PC-3 (cell line): ENCODE data around the gene B4GALNT4. TPM values are rescaled to one million over a fixed set of nuclear protein-coding genes. Genes with fewer than 3 reads are reported as not detected.

Experiments used
- ATAC-seq: fragments of 200-7000 bp; cut with Tn5 transposase; 2 replicates; pipeline ENCODE4 v1.9.1; 2020; ENCODE audit warnings: mild to moderate bottlenecking, moderate library complexity
- BruUV-seq: library from RNA; stranded (reverse); fragments of 400-500 nt; replicated peaks from 2 replicates; lab custom pipeline; 2021; lab: Mats Ljungman, UMichigan
- CTCF ChIA-PET: fragments of 300-600 bp; sonication (Branson Sonifier 250); formaldehyde crosslinking; loops from one replicate; lab custom pipeline; 2022; ENCODE audit warnings: antibody characterized with exemption; lab: Charles Lee
- POLR2A ChIA-PET: fragments of 300-600 bp; sonication (Branson Sonifier 250); formaldehyde crosslinking; loops from one replicate; lab custom pipeline; 2022; ENCODE audit warnings: antibody characterized with exemption; ENCODE audit not compliant: unreplicated experiment; lab: Charles Lee
- DNase-seq: peaks from one replicate; pipeline ENCODE4 v3.0.0-alpha.2; 2015
- H2AFZ ChIP-seq: fragments of 300-600 bp; sonication (generic); 2 replicates; pipeline ENCODE4 v1.6.0; 2016; ENCODE audit warnings: antibody characterized with exemption, low read length
- H3F3A ChIP-seq: fragments of 300-600 bp; sonication (generic); one replicate; pipeline ENCODE4 v1.6.0; 2017; ENCODE audit warnings: antibody characterized with exemption, low read length, control low read depth, mild to moderate bottlenecking; ENCODE audit not compliant: unreplicated experiment
- H3K27ac ChIP-seq: fragments of 300-600 bp; sonication (generic); 2 replicates; pipeline ENCODE4 v1.5.1; 2016; ENCODE audit warnings: mild to moderate bottlenecking, low read length
- H3K27me3 ChIP-seq: fragments of 300-600 bp; sonication (generic); 2 replicates; pipeline ENCODE4 v1.6.1; 2016; ENCODE audit warnings: low read length, mixed read lengths
- H3K36me3 ChIP-seq: fragments of 300-600 bp; sonication (generic); 2 replicates; pipeline ENCODE4 v1.6.1; 2016; ENCODE audit warnings: low read depth, mixed run types, low read length, mixed read lengths
- H3K4me1 ChIP-seq: fragments of 300-600 bp; sonication (generic); 2 replicates; pipeline ENCODE4 v1.5.1; 2016; ENCODE audit warnings: low read length; ENCODE audit not compliant: insufficient read depth
- H3K4me2 ChIP-seq: fragments of 300-600 bp; sonication (generic); 2 replicates; pipeline ENCODE4 v1.6.0; 2016; ENCODE audit warnings: low read length
- H3K4me3 ChIP-seq: fragments of 300-600 bp; sonication (generic); 2 replicates; pipeline ENCODE4 v1.5.1; 2016; ENCODE audit warnings: mild to moderate bottlenecking, low read length, mixed read lengths
- H3K79me2 ChIP-seq: fragments of 300-600 bp; sonication (generic); 2 replicates; pipeline ENCODE4 v1.6.1; 2017; ENCODE audit warnings: low read length, mixed read lengths
- H3K9ac ChIP-seq: fragments of 300-600 bp; sonication (generic); 2 replicates; pipeline ENCODE4 v1.6.0; 2016; ENCODE audit warnings: mild to moderate bottlenecking, low read length
- H3K9me2 ChIP-seq: fragments of 300-600 bp; sonication (generic); replicated peaks from 2 replicates; pipeline ENCODE4 v1.6.1; 2016; ENCODE audit warnings: mixed run types, low read length, mixed read lengths
- H3K9me3 ChIP-seq: fragments of 300-600 bp; sonication (generic); 2 replicates; pipeline ENCODE4 v1.6.1; 2016; ENCODE audit warnings: low read length, mixed read lengths
- H4K20me1 ChIP-seq: fragments of 300-600 bp; sonication (generic); 2 replicates; pipeline ENCODE4 v1.6.1; 2016; ENCODE audit warnings: low read length, mixed read lengths
- EZH2 ChIP-seq: fragments of 300-600 bp; sonication (generic); IDR thresholded peaks from one replicate; pipeline ENCODE4 v1.6.1; 2017; ENCODE audit warnings: antibody characterized with exemption, mild to moderate bottlenecking, low read length; ENCODE audit not compliant: unreplicated experiment
- EZH2phosphoT487 ChIP-seq: fragments of 300-600 bp; sonication (generic); IDR thresholded peaks from 2 replicates; pipeline ENCODE4 v1.6.1; 2018; ENCODE audit warnings: mild to moderate bottlenecking, antibody characterized with exemption, low read length, borderline replicate concordance
- intact Hi-C: fragments of 100-400 bp; cut with micrococcal nuclease; formaldehyde crosslinking; loops from 2 replicates; pipeline ENCODE4 v1.9.0; 2023
- total RNA-seq: library from RNA; depleted of rRNA; stranded (reverse); fragments of >200 nt; gene quantifications from 2 replicates; pipeline ENCODE4 v1.2.3, GENCODE V29; 2014
- TF ChIP-seq, protein P1 (sequence below): fragments of 300-600 bp; sonication (generic); conservative IDR thresholded peaks from 2 replicates; pipeline ENCODE4 v1.5.1; 2017; ENCODE audit warnings: antibody characterized with exemption, low read depth, mild to moderate bottlenecking, low read length

B4GALNT4 gene
- total RNA-seq, 1 experiment from 2014 or later = 52.9 TPM

DNA sequence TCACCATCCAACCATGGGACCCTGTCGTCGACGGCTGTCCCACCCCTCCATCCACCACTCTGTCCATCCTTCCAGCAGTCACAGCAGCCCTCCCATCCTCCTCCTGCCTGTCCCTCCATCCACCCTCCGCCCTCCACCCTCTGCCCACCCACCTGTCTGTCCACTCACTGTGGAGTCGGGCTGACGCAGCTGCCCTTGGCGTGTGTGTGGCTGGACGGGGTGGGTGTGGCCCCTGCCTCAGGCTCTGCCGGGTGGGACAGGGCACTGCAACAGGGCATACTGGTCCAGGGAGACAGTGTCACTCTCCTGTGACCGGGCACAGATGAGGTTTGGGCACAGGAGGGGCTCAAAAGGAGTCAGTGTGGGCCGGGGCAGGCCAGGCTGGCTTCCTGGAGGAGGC is 26.6 kb downstream of the B4GALNT4 start:
- Histone ChIP-seq H3K9me2 (no peaks in the 10 kb centered on the region), H3K4me3 (peak overlapping the region; percentile 90), H3F3A (no peaks in the 10 kb centered on the region), H3K27ac (no peak overlapping the region), H3K4me2 (peak overlapping the region; percentile 96), H4K20me1 (peaks cover 12% of the 10 kb centered on the region; the same call in 1 of the 2 replicates), H3K4me1 (peaks cover 19% of the 10 kb centered on the region), H3K79me2 (peaks cover 42% of the 10 kb centered on the region), H3K9me3 (no peaks in the 10 kb centered on the region), H2AFZ (no peak overlapping the region), H3K27me3 (no peaks in the 10 kb centered on the region), H3K9ac (0 out of 2 replicates have a peak overlapping the region, but pooled peaks have one; percentile 99), H3K36me3 (peaks cover 29% of the 10 kb centered on the region)
- intact Hi-C loops = loop anchor here (10.0 kb wide), 1 partner anchor 49 kb away; the partner anchor contains the start of gene ANO9
- BruUV-seq = no TSS peak
- no peak for ATAC-seq
- CTCF ChIA-PET = no interaction called here
- POLR2A ChIA-PET = no interaction called here
- TF ChIP-seq EZH2phosphoT487 = no peak
- no peak for DNase-seq

DNA sequence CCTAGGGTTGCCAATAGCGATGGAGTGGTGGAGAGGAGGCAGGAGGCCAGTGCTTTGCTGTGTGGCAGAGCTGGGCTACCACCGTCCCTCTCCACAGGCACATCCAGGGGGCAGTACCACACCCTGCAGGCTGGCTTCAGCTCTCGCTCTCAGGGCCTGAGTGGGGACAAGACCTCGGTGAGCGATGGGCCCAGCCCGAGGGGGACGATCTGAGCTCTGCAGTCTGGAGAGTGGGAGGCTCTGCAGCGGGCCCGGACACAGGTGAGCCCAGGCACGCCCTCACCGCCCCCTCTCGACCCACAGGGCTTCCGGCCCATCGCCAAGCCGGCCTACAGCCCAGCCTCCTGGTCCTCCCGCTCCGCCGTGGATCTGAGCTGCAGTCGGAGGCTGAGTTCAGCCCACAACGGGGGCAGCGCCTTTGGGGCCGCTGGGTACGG is 27.2 kb downstream of the B4GALNT4 start:
- peaks cover 19% of the 10 kb centered on the region for H3K4me1 ChIP-seq
- H3F3A ChIP-seq = no peaks in the 10 kb centered on the region
- ChIA-PET CTCF (interaction anchor here (0.5 kb wide), 1 partner anchor 11 kb away, joined by 3 read pairs; no protein-coding TSS in a partner anchor), POLR2A (interaction anchor here (0.5 kb wide), 1 partner anchor 10 kb away, joined by 3 read pairs; no protein-coding TSS in a partner anchor)
- H3K36me3 ChIP-seq = peaks cover 29% of the 10 kb centered on the region
- H3K27me3 ChIP-seq = no peaks in the 10 kb centered on the region
- peaks cover 12% of the 10 kb centered on the region; the same call in 1 of the 2 replicates for H4K20me1 ChIP-seq
- intact Hi-C loops = loop anchor here (10.0 kb wide), 1 partner anchor 48 kb away; the partner anchor contains the start of gene ANO9
- no peaks in the 10 kb centered on the region for H3K9me2 ChIP-seq
- peak overlapping the region; percentile 96 for H3K4me2 ChIP-seq
- BruUV-seq = no TSS peak
- no peaks in the 10 kb centered on the region for H3K9me3 ChIP-seq
- H2AFZ ChIP-seq = no peak overlapping the region
- H3K9ac ChIP-seq = no peak overlapping the region
- no peak for DNase-seq
- TF ChIP-seq, protein P1, sequence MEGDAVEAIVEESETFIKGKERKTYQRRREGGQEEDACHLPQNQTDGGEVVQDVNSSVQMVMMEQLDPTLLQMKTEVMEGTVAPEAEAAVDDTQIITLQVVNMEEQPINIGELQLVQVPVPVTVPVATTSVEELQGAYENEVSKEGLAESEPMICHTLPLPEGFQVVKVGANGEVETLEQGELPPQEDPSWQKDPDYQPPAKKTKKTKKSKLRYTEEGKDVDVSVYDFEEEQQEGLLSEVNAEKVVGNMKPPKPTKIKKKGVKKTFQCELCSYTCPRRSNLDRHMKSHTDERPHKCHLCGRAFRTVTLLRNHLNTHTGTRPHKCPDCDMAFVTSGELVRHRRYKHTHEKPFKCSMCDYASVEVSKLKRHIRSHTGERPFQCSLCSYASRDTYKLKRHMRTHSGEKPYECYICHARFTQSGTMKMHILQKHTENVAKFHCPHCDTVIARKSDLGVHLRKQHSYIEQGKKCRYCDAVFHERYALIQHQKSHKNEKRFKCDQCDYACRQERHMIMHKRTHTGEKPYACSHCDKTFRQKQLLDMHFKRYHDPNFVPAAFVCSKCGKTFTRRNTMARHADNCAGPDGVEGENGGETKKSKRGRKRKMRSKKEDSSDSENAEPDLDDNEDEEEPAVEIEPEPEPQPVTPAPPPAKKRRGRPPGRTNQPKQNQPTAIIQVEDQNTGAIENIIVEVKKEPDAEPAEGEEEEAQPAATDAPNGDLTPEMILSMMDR = peak; percentile 38; the same call in 1 of the 2 replicates
- TF ChIP-seq EZH2phosphoT487 = no peak
- no peak overlapping the region for H3K27ac ChIP-seq
- no peak for ATAC-seq
- peaks cover 42% of the 10 kb centered on the region for H3K79me2 ChIP-seq
- H3K4me3 ChIP-seq = peak overlapping the region; percentile 90; the same call in 1 of the 2 replicates

DNA sequence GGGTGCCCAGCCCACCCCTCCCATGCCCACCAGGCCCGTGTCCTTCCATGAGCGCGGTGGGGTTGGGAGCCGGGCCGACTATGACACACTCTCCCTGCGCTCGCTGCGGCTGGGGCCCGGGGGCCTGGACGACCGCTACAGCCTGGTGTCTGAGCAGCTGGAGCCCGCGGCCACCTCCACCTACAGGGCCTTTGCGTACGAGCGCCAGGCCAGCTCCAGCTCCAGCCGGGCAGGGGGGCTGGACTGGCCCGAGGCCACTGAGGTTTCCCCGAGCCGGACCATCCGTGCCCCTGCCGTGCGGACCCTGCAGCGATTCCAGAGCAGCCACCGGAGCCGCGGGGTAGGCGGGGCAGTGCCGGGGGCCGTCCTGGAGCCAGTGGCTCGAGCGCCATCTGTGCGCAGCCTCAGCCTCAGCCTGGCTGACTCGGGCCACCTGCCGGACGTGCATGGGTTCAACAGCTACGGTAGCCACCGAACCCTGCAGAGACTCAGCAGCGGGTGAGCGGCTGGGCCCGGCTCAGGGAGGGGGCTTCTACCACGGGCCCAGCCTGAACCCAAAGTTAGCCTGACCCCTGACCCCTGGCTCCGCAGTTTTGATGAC is 27.7 kb downstream of the B4GALNT4 start:
- Histone ChIP-seq H3K4me1 (peaks cover 19% of the 10 kb centered on the region), H3K27me3 (no peaks in the 10 kb centered on the region), H2AFZ (no peak overlapping the region), H3K4me2 (no peak overlapping the region), H3K9me2 (no peaks in the 10 kb centered on the region), H3K9me3 (no peaks in the 10 kb centered on the region), H3F3A (no peaks in the 10 kb centered on the region), H3K4me3 (no peak overlapping the region), H3K79me2 (peaks cover 42% of the 10 kb centered on the region), H4K20me1 (peaks cover 12% of the 10 kb centered on the region; the same call in 1 of the 2 replicates), H3K9ac (no peak overlapping the region), H3K27ac (no peak overlapping the region), H3K36me3 (peaks cover 29% of the 10 kb centered on the region)
- CTCF ChIA-PET = interaction anchor here (0.5 kb wide), 1 partner anchor 10 kb away, joined by 3 read pairs; no protein-coding TSS in a partner anchor
- no TSS peak for BruUV-seq
- intact Hi-C loops = loop anchor here (10.0 kb wide), 1 partner anchor 48 kb away; the partner anchor contains the start of gene ANO9
- TF ChIP-seq EZH2 (no peak), EZH2phosphoT487 (no peak)
- TF ChIP-seq, protein P1 = no peak
- no peak for DNase-seq
- no peak for ATAC-seq
- POLR2A ChIA-PET = interaction anchor here (0.5 kb wide), 1 partner anchor 10 kb away, joined by 3 read pairs; no protein-coding TSS in a partner anchor
